Caco-2 (cell line): Measurements from ENCODE around the gene RTN4RL1. TPM values are rescaled to one million over a fixed set of nuclear protein-coding genes. Genes with fewer than 3 reads are reported as not detected.

Source experiments
- BruUV-seq: library from RNA; stranded (reverse); fragments of 400-500 nt; replicated peaks from 2 replicates; lab custom pipeline; 2021; lab: Mats Ljungman, UMichigan
- CTCF ChIA-PET: fragments of 300-600 bp; sonication (Branson Sonifier 250); formaldehyde crosslinking; loops from one replicate; lab custom pipeline; 2022; ENCODE audit warnings: antibody characterized with exemption; lab: Charles Lee
- POLR2A ChIA-PET: fragments of 300-600 bp; sonication (Branson Sonifier 250); formaldehyde crosslinking; loops from one replicate; lab custom pipeline; 2022; ENCODE audit warnings: antibody characterized with exemption; lab: Charles Lee
- DNase-seq, 2 experiments: peaks; one replicate each; pipeline versions ENCODE4 v3.0.0 to v3.0.0-alpha.2; 2020 to 2022
- H3K27me3 ChIP-seq: replicated peaks from 2 replicates; pipeline ENCODE4 v1.6.0; 2011; ENCODE audit warnings: low read length; ENCODE audit not compliant: control insufficient read depth, insufficient read depth
- H3K36me3 ChIP-seq: 2 replicates; pipeline ENCODE4 v1.5.1; 2011; ENCODE audit warnings: low read length; ENCODE audit not compliant: control insufficient read depth, insufficient read depth
- H3K4me1 ChIP-seq: fragments of 250-450 bp; sonication (Bioruptor Pico); 2 replicates; pipeline ENCODE4 v1.5.1; 2020; ENCODE audit warnings: mild to moderate bottlenecking
- H3K4me3 ChIP-seq: 2 replicates; pipeline ENCODE4 v1.5.1; 2011; ENCODE audit warnings: low read depth, mild to moderate bottlenecking, control low read depth, low read length
- H3K9me3 ChIP-seq: fragments of 250-450 bp; sonication (Bioruptor Pico); 2 replicates; pipeline ENCODE4 v1.5.1; 2020; ENCODE audit warnings: mild to moderate bottlenecking, moderate library complexity
- H3K27ac Mint-ChIP-seq: one replicate; pipeline ENCODE4 v1.8.0; 2022; ENCODE audit warnings: mixed read lengths; ENCODE audit not compliant: unreplicated experiment
- H3K27me3 Mint-ChIP-seq: one replicate; pipeline ENCODE4 v1.8.0; 2022; ENCODE audit warnings: mixed read lengths; ENCODE audit not compliant: insufficient read depth, unreplicated experiment
- H3K36me3 Mint-ChIP-seq: one replicate; pipeline ENCODE4 v1.8.0; 2022; ENCODE audit warnings: mild to moderate bottlenecking, mixed read lengths; ENCODE audit not compliant: insufficient read depth, unreplicated experiment
- H3K4me1 Mint-ChIP-seq: one replicate; pipeline ENCODE4 v1.8.0; 2022; ENCODE audit warnings: low read depth, mixed read lengths; ENCODE audit not compliant: unreplicated experiment
- H3K4me3 Mint-ChIP-seq: one replicate; pipeline ENCODE4 v1.8.0; 2022; ENCODE audit warnings: mild to moderate bottlenecking, moderate library complexity, mixed read lengths; ENCODE audit not compliant: unreplicated experiment
- H3K9me3 Mint-ChIP-seq: one replicate; pipeline ENCODE4 v1.8.0; 2022; ENCODE audit warnings: mixed read lengths; ENCODE audit not compliant: unreplicated experiment
- CTCF ChIP-seq, 2 experiments: fragments of 200-600 bp in 1 of 2; IDR thresholded peaks; 1 replicate in 1 of 2; 2 replicates in 1 of 2; pipeline versions ENCODE4 v1.5.1 to v1.8.0; 2011 to 2022; ENCODE audit warnings: antibody characterized with exemption in 1 of 2, control low read depth in 1 of 2, inconsistent platforms in 1 of 2, low read depth in 1 of 2, low read length in 1 of 2, mild to moderate bottlenecking in 1 of 2, moderate library complexity in 1 of 2; ENCODE audit not compliant: insufficient read depth in 1 of 2, severe bottlenecking in 1 of 2, unreplicated experiment in 1 of 2
- intact Hi-C: fragments of 100-400 bp; cut with micrococcal nuclease; formaldehyde crosslinking; loops from one replicate; pipeline ENCODE4 v1.10.0; 2022; ENCODE audit not compliant: unreplicated experiment
- total RNA-seq: library from RNA; stranded (reverse); gene quantifications from 2 replicates; pipeline ENCODE4 v1.2.3, GENCODE V29; 2022

RTN4RL1 gene
- total RNA-seq, 1 experiment from 2014 or later: 0.54 TPM

GRCh38 chr17:2054512-2055291 is 29.6 kb upstream of the RTN4RL1 start, which contains the start of gene HIC1:
Gene HIC1, plus strand, starts transcription at chr17:2055103. Its CDS starts 1,588 bp downstream, at chr17:2056691.
- Mint-ChIP-seq H3K4me1 (no peaks in the 10 kb centered on the region), H3K4me3 (peak within 1 kb of the TSS; percentile 76), H3K27me3 (peaks cover 12% of the 10 kb centered on the region), H3K27ac (no peak within 1 kb of the TSS), H3K9me3 (no peaks in the 10 kb centered on the region), H3K36me3 (peaks cover 23% of the 10 kb centered on the region)
- Histone ChIP-seq H3K4me1 (peaks cover 5% of the 10 kb centered on the region), H3K4me3 (peak within 1 kb of the TSS; percentile 73), H3K36me3 (no peaks in the 10 kb centered on the region), H3K27me3 (no peaks in the 10 kb centered on the region), H3K9me3 (no peaks in the 10 kb centered on the region)
- no TSS peak for BruUV-seq
- CTCF ChIA-PET: interaction anchor here (0.5 to 3.7 kb wide), 18 partner anchors 9 to 732 kb away, joined by 3 to 57 read pairs (median 3); no protein-coding TSS in a partner anchor
- DNase-seq: peak; percentile 73 to 88
- peak; percentile 63 to 96 for TF ChIP-seq CTCF (IDR thresholded peaks at IDR 0.05; ENCODE audit: insufficient read depth in 1 of 2, low read depth in 1 of 2, low read length in 1 of 2, severe bottlenecking in 1 of 2, unreplicated experiment in 1 of 2)
- intact Hi-C loops: loop anchor here (5.0 to 10.0 kb wide), 3 partner anchors 118 to 298 kb away; no protein-coding TSS in a partner anchor
- POLR2A ChIA-PET: interaction anchor here (0.5 to 0.8 kb wide), 2 partner anchors 282 to 289 kb away, joined by 3 read pairs; partner anchors contain the start of gene TSR1

GRCh38 chr17:2054262-2054511 is 29.1 kb upstream of the RTN4RL1 start:
- DNase-seq: no peak
- TF ChIP-seq CTCF (IDR thresholded peaks at IDR 0.05; ENCODE audit: insufficient read depth in 1 of 2, low read depth in 1 of 2, low read length in 1 of 2, severe bottlenecking in 1 of 2, unreplicated experiment in 1 of 2): no peak
- Histone ChIP-seq H3K4me1 (peaks cover 10% of the 10 kb centered on the region), H3K36me3 (no peaks in the 10 kb centered on the region), H3K9me3 (no peaks in the 10 kb centered on the region), H3K27me3 (no peaks in the 10 kb centered on the region), H3K4me3 (peak overlapping the region; percentile 73)
- Mint-ChIP-seq H3K27ac (no peak overlapping the region), H3K36me3 (peaks cover 23% of the 10 kb centered on the region), H3K9me3 (no peaks in the 10 kb centered on the region), H3K4me1 (no peaks in the 10 kb centered on the region), H3K4me3 (peak overlapping the region; percentile 76), H3K27me3 (peaks cover 12% of the 10 kb centered on the region)
- BruUV-seq: no TSS peak
- ChIA-PET POLR2A (interaction anchor here (0.5 to 0.8 kb wide), 2 partner anchors 282 to 288 kb away, joined by 3 read pairs; partner anchors contain the start of gene TSR1), CTCF (interaction anchor here (0.5 to 3.7 kb wide), 17 partner anchors 9 to 732 kb away, joined by 3 to 57 read pairs (median 3); no protein-coding TSS in a partner anchor)
- intact Hi-C loops: loop anchor here (5.0 to 10.0 kb wide), 3 partner anchors 118 to 298 kb away; no protein-coding TSS in a partner anchor
